Lung (tissue), 12 donors: ENCODE results near the gene OR14K1. TPM values are rescaled to one million over a fixed set of nuclear protein-coding genes. Genes with fewer than 3 reads are reported as not detected.
"Not testable (repeated sequence)": the region's sequence is repeated elsewhere in the genome, so short reads cannot be mapped to it uniquely, and the experiment has no call there.

Experiments
- ATAC-seq: fragments of 200-7000 bp; cut with Tn5 transposase; one replicate; pipeline ENCODE4 v1.9.1; 2020; ENCODE audit warnings: moderate number of reproducible peaks; ENCODE audit not compliant: insufficient read depth, low FRiP score
- DNase-seq, 3 donors: peaks; one replicate each; pipeline ENCODE4 v3.0.0-alpha.2; 2013 to 2017
- H3K27ac ChIP-seq, 2 donors: one replicate each; pipeline ENCODE4 v1.5.1; 2013; ENCODE audit warnings: mild to moderate bottlenecking in 2 of 2, moderate library complexity in 2 of 2, control low read depth in 1 of 2, inconsistent platforms in 1 of 2, low read depth in 1 of 2, low read length in 1 of 2
- H3K27me3 ChIP-seq, 3 donors: one replicate each; pipeline ENCODE4 v1.5.1; 2013; ENCODE audit warnings: low read length in 2 of 3; ENCODE audit not compliant: control insufficient read depth in 3 of 3, insufficient read depth in 3 of 3
- H3K36me3 ChIP-seq, 4 donors: one replicate each; pipeline ENCODE4 v1.5.1; 2013; ENCODE audit warnings: low read length in 4 of 4, mild to moderate bottlenecking in 1 of 4, moderate library complexity in 1 of 4; ENCODE audit not compliant: control insufficient read depth in 4 of 4, insufficient read depth in 4 of 4
- H3K4me1 ChIP-seq, 5 donors: one replicate each; pipeline ENCODE4 v1.5.1; 2013; ENCODE audit warnings: low read length in 5 of 5, mild to moderate bottlenecking in 2 of 5, moderate library complexity in 1 of 5; ENCODE audit not compliant: control insufficient read depth in 5 of 5, insufficient read depth in 5 of 5
- H3K4me3 ChIP-seq: one replicate; pipeline ENCODE4 v1.5.1; 2013; ENCODE audit warnings: mild to moderate bottlenecking, control low read depth, moderate library complexity
- H3K9ac ChIP-seq, 2 donors: one replicate each; pipeline ENCODE4 v1.5.1; 2013; ENCODE audit warnings: low read length in 2 of 2, control low read depth in 1 of 2; ENCODE audit not compliant: insufficient read depth in 1 of 2
- H3K9me3 ChIP-seq, 4 donors: one replicate each; pipeline ENCODE4 v1.5.1; 2013; ENCODE audit warnings: low read length in 3 of 4, mild to moderate bottlenecking in 1 of 4, moderate library complexity in 1 of 4; ENCODE audit not compliant: control insufficient read depth in 4 of 4, insufficient read depth in 3 of 4
- WGBS, 2 donors: extraction: QIAGEN DNeasy Blood & Tissue Kit; methylation state at CpG; one replicate each; pipeline ENCODE4 v1.1.7; 2013; 5-methylcytosine and 5-hydroxymethylcytosine counted together
- polyA plus RNA-seq, 2 donors: library from polyadenylated mRNA; stranded (reverse); fragments of 200-250 nt; gene quantifications; one replicate each; pipeline ENCODE4 v1.2.1, GENCODE V29; 2013
- total RNA-seq, 2 donors: library from RNA; depleted of rRNA in 1 of 2; stranded (reverse); fragments of >200 nt in 1 of 2; gene quantifications; one replicate each; pipeline ENCODE4 v1.2.1, GENCODE V29; 2014 to 2021
- TF ChIP-seq, protein P1 (sequence below): IDR thresholded peaks from 2 replicates; pipeline ENCODE4 v1.5.1; 2012; ENCODE audit warnings: mild to moderate bottlenecking; ENCODE audit errors: control extremely low read depth, extremely low read depth
- donor health status: control.
- donor health status: control.
- donor health status: Bipolar disorder and iron deficiency.
- donor health status: healthy.
- donor health status: DM: yes; HTN: yes; CAD: no.

Gene OR14K1
- total and polyA plus RNA-seq, 4 donors: not detected

- WGBS, 2 donors: 75 to 91% methylated on average over 3 of the region's 3 CpGs
- Histone ChIP-seq H3K27me3 (no peaks in the 10 kb centered on the region), H3K36me3 (no peaks in the 10 kb centered on the region), H3K9me3 (peaks cover 0 to 12% (median 1%) of the 10 kb centered on the region in 4 donors), H3K4me1 (no peaks in the 10 kb centered on the region), H3K9ac (no peak overlapping the region), H3K27ac (no peak overlapping the region), H3K4me3 (no peak overlapping the region)
- DNase-seq (no peak), ATAC-seq (no peak)
- TF ChIP-seq, protein P1, sequence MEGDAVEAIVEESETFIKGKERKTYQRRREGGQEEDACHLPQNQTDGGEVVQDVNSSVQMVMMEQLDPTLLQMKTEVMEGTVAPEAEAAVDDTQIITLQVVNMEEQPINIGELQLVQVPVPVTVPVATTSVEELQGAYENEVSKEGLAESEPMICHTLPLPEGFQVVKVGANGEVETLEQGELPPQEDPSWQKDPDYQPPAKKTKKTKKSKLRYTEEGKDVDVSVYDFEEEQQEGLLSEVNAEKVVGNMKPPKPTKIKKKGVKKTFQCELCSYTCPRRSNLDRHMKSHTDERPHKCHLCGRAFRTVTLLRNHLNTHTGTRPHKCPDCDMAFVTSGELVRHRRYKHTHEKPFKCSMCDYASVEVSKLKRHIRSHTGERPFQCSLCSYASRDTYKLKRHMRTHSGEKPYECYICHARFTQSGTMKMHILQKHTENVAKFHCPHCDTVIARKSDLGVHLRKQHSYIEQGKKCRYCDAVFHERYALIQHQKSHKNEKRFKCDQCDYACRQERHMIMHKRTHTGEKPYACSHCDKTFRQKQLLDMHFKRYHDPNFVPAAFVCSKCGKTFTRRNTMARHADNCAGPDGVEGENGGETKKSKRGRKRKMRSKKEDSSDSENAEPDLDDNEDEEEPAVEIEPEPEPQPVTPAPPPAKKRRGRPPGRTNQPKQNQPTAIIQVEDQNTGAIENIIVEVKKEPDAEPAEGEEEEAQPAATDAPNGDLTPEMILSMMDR: no peak
Measured at GRCh38 chr1:247746391-247746935, 8.0 kb downstream of the OR14K1 start.

DNA sequence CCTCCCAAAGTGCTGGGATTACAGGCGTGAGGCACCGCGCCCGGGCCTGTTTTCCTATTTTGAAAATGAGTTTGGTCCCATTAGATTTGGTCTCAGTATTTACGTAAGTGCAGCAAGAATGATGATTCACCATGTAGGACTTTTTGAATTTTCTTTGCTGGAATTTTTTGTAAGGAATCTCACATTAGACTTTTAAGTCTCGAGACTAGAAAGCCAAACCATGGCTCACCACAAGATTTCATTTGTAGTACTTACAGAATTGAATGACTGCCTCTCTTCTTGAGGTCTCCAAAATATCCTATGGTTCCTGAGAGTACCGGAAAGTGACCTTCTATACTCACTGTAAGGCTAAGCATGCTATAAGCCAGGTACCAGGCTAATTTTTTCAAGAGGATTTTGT lies 9.2 kb downstream of the OR14K1 start:
- DNase-seq (no peak), ATAC-seq (no peak)
- 91 to 95% methylated on average over 7 of the region's 7 CpGs for whole genome bisulfite sequencing, 2 donors
- Histone ChIP-seq H3K27me3 (no peaks in the 10 kb centered on the region), H3K4me1 (no peaks in the 10 kb centered on the region), H3K36me3 (no peaks in the 10 kb centered on the region), H3K9me3 (peaks cover 0 to 12% (median 1%) of the 10 kb centered on the region in 4 donors), H3K4me3 (no peak overlapping the region), H3K9ac (no peak overlapping the region), H3K27ac (no peak overlapping the region)
- TF ChIP-seq, protein P1: no peak

DNA sequence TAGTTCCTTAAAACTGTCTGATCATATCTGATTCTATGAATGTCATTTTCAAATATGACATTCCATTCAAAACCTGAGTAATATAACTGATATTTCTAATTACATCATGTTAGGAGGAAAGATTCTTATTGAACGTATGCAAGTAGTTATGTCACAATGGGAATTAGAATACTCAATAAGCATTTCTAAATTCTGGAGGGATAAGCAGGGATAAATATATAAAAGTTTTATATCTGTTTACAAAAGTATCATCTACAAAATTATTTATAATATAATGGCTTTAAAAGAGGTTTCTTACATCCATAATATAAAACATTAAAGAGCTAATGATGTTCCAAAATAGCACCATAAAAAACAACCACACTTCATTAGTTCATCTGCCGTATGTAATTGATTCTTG lies 9.6 kb downstream of the OR14K1 start, which contains the start of gene OR14A2:
Gene OR14A2, minus strand, starts transcription at position 101 of the 400 bp plus-strand sequence.
- H3K9ac ChIP-seq: no peak within 1 kb of the TSS
- ATAC-seq (no peak), DNase-seq (no peak)
- TF ChIP-seq, protein P1: no peak
- H3K36me3 ChIP-seq: no peaks in the 10 kb centered on the region
- H3K4me1 ChIP-seq: no peaks in the 10 kb centered on the region
- no peak within 1 kb of the TSS for H3K4me3 ChIP-seq
- no peaks in the 10 kb centered on the region for H3K27me3 ChIP-seq
- 95 to 97% methylated on average over 2 of the region's 2 CpGs for WGBS, 2 donors
- peaks cover 0 to 12% (median 1%) of the 10 kb centered on the region in 4 donors for H3K9me3 ChIP-seq
- no peak within 1 kb of the TSS for H3K27ac ChIP-seq

DNA sequence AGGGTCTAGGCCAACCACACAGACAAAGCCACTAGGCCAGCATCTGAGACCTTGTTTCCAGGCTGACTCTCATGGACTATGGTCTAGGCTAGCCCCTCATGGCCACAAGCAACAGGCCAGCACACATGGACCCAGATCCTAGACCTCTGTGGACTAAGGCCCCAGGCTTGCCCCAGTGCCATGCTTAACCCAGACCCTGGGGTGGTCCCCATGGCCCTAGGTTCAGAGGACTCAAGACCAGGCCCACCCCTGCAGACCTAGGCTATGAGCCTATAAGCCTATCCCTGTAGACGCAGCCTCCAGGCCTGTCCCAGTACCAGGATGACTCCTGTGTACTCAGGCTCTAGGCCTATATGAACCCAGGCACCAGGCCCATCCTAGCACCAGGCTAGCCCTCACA lies 11.5 kb downstream of the OR14K1 start:
- H3K27ac ChIP-seq: no peak overlapping the region
- DNase-seq (no peak), ATAC-seq (no peak)
- no peaks in the 10 kb centered on the region for H3K36me3 ChIP-seq
- H3K27me3 ChIP-seq: no peaks in the 10 kb centered on the region
- TF ChIP-seq, protein P1: no peak
- H3K4me1 ChIP-seq: no peaks in the 10 kb centered on the region
- no peak overlapping the region for H3K4me3 ChIP-seq
- 87 to 89% methylated on average over 1 of the region's 1 CpG for WGBS, 2 donors
- no peak overlapping the region for H3K9ac ChIP-seq
- peaks cover 0 to 12% (median 1%) of the 10 kb centered on the region in 4 donors for H3K9me3 ChIP-seq

- 89 to 100% methylated on average over 1 of the region's 1 CpG for WGBS, 2 donors
- H3K9ac ChIP-seq, ATAC-seq, H3K36me3 ChIP-seq, H3K27me3 ChIP-seq, DNase-seq, H3K27ac ChIP-seq, H3K4me1 ChIP-seq, H3K4me3 ChIP-seq: not testable (repeated sequence)
- peaks cover 0 to 18% (median 2%) of the 10 kb centered on the region in 4 donors for H3K9me3 ChIP-seq
Measured at GRCh38 chr1:247754311-247754710, 15.9 kb downstream of the OR14K1 start.
